GM12878 (cell line): ENCODE results near the gene RCN1. TPM values are rescaled to one million over a fixed set of nuclear protein-coding genes. Genes with fewer than 3 reads are reported as not detected.

ENCODE experiments used
- ATAC-seq: fragments of 200-7000 bp; cut with Tn5 transposase; 3 replicates; pipeline ENCODE4 v1.9.1; 2020; ENCODE audit warnings: mild to moderate bottlenecking, moderate library complexity
- BruUV-seq: library from RNA; stranded (reverse); fragments of 400-500 nt; replicated peaks from 2 replicates; lab custom pipeline; 2021; lab: Mats Ljungman, UMichigan
- CTCF ChIA-PET: fragments of 300-600 bp; sonication (Branson Sonifier 250); formaldehyde crosslinking; extraction: SDS; loops from one replicate; lab custom pipeline; 2021; ENCODE audit warnings: inconsistent platforms; lab: Yijun Ruan, JAX
- POLR2A ChIA-PET: fragments of 350-600 bp; formaldehyde crosslinking; extraction: SDS; loops from one replicate; lab custom pipeline; 2021; ENCODE audit warnings: inconsistent platforms; lab: Charles Lee
- RAD21 ChIA-PET: fragments of 300-600 bp; sonication (Branson Sonifier 250); formaldehyde crosslinking; loops from one replicate; lab custom pipeline; 2023; ENCODE audit warnings: antibody characterized with exemption; ENCODE audit not compliant: unreplicated experiment; lab: Charles Lee
- SMC1A ChIA-PET: fragments of 300-600 bp; sonication (Branson Sonifier 250); formaldehyde crosslinking; loops from one replicate; lab custom pipeline; 2023; ENCODE audit not compliant: unreplicated experiment, uncharacterized antibody; lab: Charles Lee
- DNase-seq: peaks from one replicate; pipeline ENCODE4 v3.0.0-alpha.2; 2011; ENCODE audit warnings: low read depth, low spot score
- FAIRE-seq: peaks from 3 replicates; lab custom pipeline; 2011; peaks lifted over from hg19 to GRCh38; lab: Jason Lieb, UNC
- H2AFZ ChIP-seq: 2 replicates; pipeline ENCODE4 v1.6.0; 2011; ENCODE audit warnings: low read depth, low read length, control low read depth; ENCODE audit not compliant: control insufficient read depth
- H3K27ac ChIP-seq: 2 replicates; pipeline ENCODE4 v1.5.1; 2011; ENCODE audit warnings: control low read depth; ENCODE audit not compliant: control insufficient read depth, insufficient read depth
- H3K27me3 ChIP-seq, 2 experiments: replicated peaks in 1 of 2; 2 replicates each; pipeline versions ENCODE4 v1.6.0 to v1.6.1; 2011; ENCODE audit warnings: low read length in 1 of 2; ENCODE audit not compliant: control insufficient read depth in 2 of 2, insufficient read depth in 2 of 2
- H3K36me3 ChIP-seq, 2 experiments: 2 replicates each; pipeline ENCODE4 v1.5.1; 2011; ENCODE audit warnings: low read length in 1 of 2; ENCODE audit not compliant: control insufficient read depth in 2 of 2, insufficient read depth in 2 of 2
- H3K4me1 ChIP-seq: 2 replicates; pipeline ENCODE4 v1.6.1; 2011; ENCODE audit warnings: mild to moderate bottlenecking, low read length, moderate library complexity, mixed read lengths; ENCODE audit not compliant: control insufficient read depth, insufficient read depth
- H3K4me2 ChIP-seq: 2 replicates; pipeline ENCODE4 v1.6.0; 2011; ENCODE audit warnings: control low read depth; ENCODE audit not compliant: control insufficient read depth, insufficient read depth
- H3K4me3 ChIP-seq: fragments of 200-600 bp; sonication (generic); 2 replicates; pipeline ENCODE4 v1.5.1; 2016
- H3K79me2 ChIP-seq: 2 replicates; pipeline ENCODE4 v1.6.0; 2011; ENCODE audit warnings: low read length; ENCODE audit not compliant: control insufficient read depth, insufficient read depth
- H3K9ac ChIP-seq: 2 replicates; pipeline ENCODE4 v1.8.0; 2011; ENCODE audit warnings: low read length, control low read depth, mixed read lengths; ENCODE audit not compliant: control insufficient read depth, insufficient read depth
- H3K9me3 ChIP-seq: replicated peaks from 3 replicates; pipeline ENCODE4 v1.5.1; 2011; ENCODE audit warnings: mild to moderate bottlenecking, low read length; ENCODE audit not compliant: control insufficient read depth, insufficient read depth
- H4K20me1 ChIP-seq: 2 replicates; pipeline ENCODE4 v1.6.0; 2011; ENCODE audit not compliant: control insufficient read depth, insufficient read depth
- NR2C1 ChIP-seq: fragments of 450-650 bp; IDR thresholded peaks from 2 replicates; pipeline ENCODE4 v1.6.1; 2017; ENCODE audit warnings: antibody characterized with exemption, mild to moderate bottlenecking, moderate library complexity
- PML ChIP-seq: IDR thresholded peaks from 2 replicates; pipeline ENCODE4 v1.6.1; 2012; ENCODE audit warnings: low read length, inconsistent platforms
- WGBS: methylation state at CpG from one replicate; pipeline ENCODE4 v1.1.6; 2016; ENCODE audit warnings: low lambda C conversion rate; ENCODE audit not compliant: insufficient replicate concordance, insufficient coverage; ENCODE audit errors: missing lambda C conversion rate; 5-methylcytosine and 5-hydroxymethylcytosine counted together
- in situ Hi-C: fragments of 300-500 bp; cut with MboI; formaldehyde crosslinking; loops from 9 replicates; pipeline ENCODE4 v1.14.3; 2018; ENCODE audit warnings: mixed read lengths
- intact Hi-C: fragments of 100-400 bp; cut with micrococcal nuclease; formaldehyde crosslinking; loops from one replicate; pipeline ENCODE4 v1.14.2; 2022; ENCODE audit not compliant: unreplicated experiment
- polyA plus RNA-seq, 11 experiments: library from polyadenylated mRNA; depleted of rRNA in 4 of 11; unstranded in 6 of 11; stranded (reverse) in 5 of 11; fragments of >200 nt; fragmentation: Nextera tagmentation in 4 of 11; fragmentation: Illumina TruSeq in 1 of 11; extraction: Ambion mirVana in 4 of 11; extraction: Trizol in 1 of 11; gene quantifications; 1 replicate in 1 of 11; 2 replicates in 10 of 11; pipeline versions ENCODE4 v1.2.1 to v1.2.3, GENCODE V29; 2011 to 2016; ENCODE audit warnings: inconsistent platforms in 2 of 11, missing spikeins in 2 of 11, low read depth in 1 of 11
- total RNA-seq, 4 experiments: library from RNA; depleted of rRNA in 3 of 4; stranded (reverse); fragments of >200 nt in 3 of 4; fragmentation: Illumina TruSeq in 1 of 4; extraction: Trizol in 1 of 4; gene quantifications; 2 replicates each; pipeline versions ENCODE4 v1.2.1 to v1.2.3, GENCODE V29; 2013 to 2021
- TF ChIP-seq, protein P1 (sequence below): fragments of 450-650 bp; formaldehyde crosslinking; IDR thresholded peaks from 2 replicates; pipeline ENCODE4 v1.5.0; 2022; ENCODE audit warnings: mild to moderate bottlenecking, missing genetic modification characterization
- TF ChIP-seq, protein P2 (sequence below): fragments of 150-350 bp; IDR thresholded peaks from 2 replicates; pipeline ENCODE4 v1.6.1; 2014; ENCODE audit warnings: mild to moderate bottlenecking, low read depth, low read length
- TF ChIP-seq, protein P3 (sequence below), 3 experiments: IDR thresholded peaks in 2 of 3; conservative IDR thresholded peaks in 1 of 3; 2 replicates each; pipeline ENCODE4 v1.5.1; 2011; ENCODE audit warnings: low read depth in 3 of 3, low read length in 3 of 3, mild to moderate bottlenecking in 3 of 3, control low read depth in 2 of 3, moderate library complexity in 2 of 3, inconsistent platforms in 1 of 3, mixed read lengths in 1 of 3; ENCODE audit not compliant: control insufficient read depth in 2 of 3, insufficient read depth in 1 of 3; ENCODE audit errors: extremely low read depth in 1 of 3

Gene RCN1
- total and polyA plus RNA-seq, 10 of the 15 experiments (the other 5 are each of a cell fraction or from before 2014, with no cell fraction given) = 17.6 to 76.7 (median 56.4) TPM

DNA sequence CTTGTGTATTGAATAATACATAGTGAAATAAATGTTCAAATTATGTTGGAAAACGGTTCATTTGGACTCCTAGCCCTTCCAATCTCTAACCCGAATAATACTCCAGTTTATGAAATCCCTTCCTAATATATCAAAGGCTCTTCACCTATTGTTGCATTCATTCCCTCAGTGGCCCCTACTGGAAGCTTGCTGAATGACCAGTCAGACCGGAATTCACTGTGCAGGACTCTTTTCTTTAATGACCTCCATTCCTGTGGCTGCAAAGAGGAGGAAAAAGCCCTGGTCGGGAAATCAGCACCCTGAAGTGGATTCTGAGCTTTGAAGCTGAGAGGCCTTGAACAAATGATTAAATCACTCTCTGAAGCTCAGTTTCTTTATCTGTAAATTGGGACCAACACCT, 19.1 kb upstream of the RCN1 start:
- BruUV-seq = no TSS peak
- ATAC-seq = no peak

More for the DNA sequence above, 19.1 kb upstream of the RCN1 start:
- Histone ChIP-seq H3K4me2 (no peak overlapping the region), H3K9me3 (peaks cover under 1% of the 10 kb centered on the region; the same call in 2 of the 3 replicates), H3K27me3 (no peaks in the 10 kb centered on the region), H3K79me2 (no peaks in the 10 kb centered on the region), H4K20me1 (no peaks in the 10 kb centered on the region), H3K27ac (no peak overlapping the region), H3K4me3 (no peak overlapping the region), H3K9ac (no peak overlapping the region), H3K36me3 (no peaks in the 10 kb centered on the region), H2AFZ (no peak overlapping the region), H3K4me1 (peaks cover 5% of the 10 kb centered on the region)
- 18% methylated on average over 4 of the region's 4 CpGs for WGBS
- RAD21 ChIA-PET = no interaction called here
- CTCF ChIA-PET = interaction anchor here (0.8 to 2.3 kb wide), 3 partner anchors 8 to 19 kb away, joined by 3 to 10 read pairs (median 5); no protein-coding TSS in a partner anchor
- DNase-seq (no peak), FAIRE-seq (no peak)
- intact Hi-C loops = no loop called here
- in situ Hi-C loops = no loop called here
- SMC1A ChIA-PET = interaction anchor here (0.8 kb wide), 1 partner anchor 21 kb away, joined by 4 read pairs; no protein-coding TSS in a partner anchor
- TF ChIP-seq, protein P1, sequence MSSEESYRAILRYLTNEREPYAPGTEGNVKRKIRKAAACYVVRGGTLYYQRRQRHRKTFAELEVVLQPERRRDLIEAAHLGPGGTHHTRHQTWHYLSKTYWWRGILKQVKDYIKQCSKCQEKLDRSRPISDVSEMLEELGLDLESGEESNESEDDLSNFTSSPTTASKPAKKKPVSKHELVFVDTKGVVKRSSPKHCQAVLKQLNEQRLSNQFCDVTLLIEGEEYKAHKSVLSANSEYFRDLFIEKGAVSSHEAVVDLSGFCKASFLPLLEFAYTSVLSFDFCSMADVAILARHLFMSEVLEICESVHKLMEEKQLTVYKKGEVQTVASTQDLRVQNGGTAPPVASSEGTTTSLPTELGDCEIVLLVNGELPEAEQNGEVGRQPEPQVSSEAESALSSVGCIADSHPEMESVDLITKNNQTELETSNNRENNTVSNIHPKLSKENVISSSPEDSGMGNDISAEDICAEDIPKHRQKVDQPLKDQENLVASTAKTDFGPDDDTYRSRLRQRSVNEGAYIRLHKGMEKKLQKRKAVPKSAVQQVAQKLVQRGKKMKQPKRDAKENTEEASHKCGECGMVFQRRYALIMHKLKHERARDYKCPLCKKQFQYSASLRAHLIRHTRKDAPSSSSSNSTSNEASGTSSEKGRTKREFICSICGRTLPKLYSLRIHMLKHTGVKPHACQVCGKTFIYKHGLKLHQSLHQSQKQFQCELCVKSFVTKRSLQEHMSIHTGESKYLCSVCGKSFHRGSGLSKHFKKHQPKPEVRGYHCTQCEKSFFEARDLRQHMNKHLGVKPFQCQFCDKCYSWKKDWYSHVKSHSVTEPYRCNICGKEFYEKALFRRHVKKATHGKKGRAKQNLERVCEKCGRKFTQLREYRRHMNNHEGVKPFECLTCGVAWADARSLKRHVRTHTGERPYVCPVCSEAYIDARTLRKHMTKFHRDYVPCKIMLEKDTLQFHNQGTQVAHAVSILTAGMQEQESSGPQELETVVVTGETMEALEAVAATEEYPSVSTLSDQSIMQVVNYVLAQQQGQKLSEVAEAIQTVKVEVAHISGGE (CRISPR knock-in tag) = no peak
- TF ChIP-seq PML (no peak), NR2C1 (no peak)
- TF ChIP-seq, protein P2, sequence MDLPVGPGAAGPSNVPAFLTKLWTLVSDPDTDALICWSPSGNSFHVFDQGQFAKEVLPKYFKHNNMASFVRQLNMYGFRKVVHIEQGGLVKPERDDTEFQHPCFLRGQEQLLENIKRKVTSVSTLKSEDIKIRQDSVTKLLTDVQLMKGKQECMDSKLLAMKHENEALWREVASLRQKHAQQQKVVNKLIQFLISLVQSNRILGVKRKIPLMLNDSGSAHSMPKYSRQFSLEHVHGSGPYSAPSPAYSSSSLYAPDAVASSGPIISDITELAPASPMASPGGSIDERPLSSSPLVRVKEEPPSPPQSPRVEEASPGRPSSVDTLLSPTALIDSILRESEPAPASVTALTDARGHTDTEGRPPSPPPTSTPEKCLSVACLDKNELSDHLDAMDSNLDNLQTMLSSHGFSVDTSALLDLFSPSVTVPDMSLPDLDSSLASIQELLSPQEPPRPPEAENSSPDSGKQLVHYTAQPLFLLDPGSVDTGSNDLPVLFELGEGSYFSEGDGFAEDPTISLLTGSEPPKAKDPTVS = no peak
- TF ChIP-seq, protein P3, sequence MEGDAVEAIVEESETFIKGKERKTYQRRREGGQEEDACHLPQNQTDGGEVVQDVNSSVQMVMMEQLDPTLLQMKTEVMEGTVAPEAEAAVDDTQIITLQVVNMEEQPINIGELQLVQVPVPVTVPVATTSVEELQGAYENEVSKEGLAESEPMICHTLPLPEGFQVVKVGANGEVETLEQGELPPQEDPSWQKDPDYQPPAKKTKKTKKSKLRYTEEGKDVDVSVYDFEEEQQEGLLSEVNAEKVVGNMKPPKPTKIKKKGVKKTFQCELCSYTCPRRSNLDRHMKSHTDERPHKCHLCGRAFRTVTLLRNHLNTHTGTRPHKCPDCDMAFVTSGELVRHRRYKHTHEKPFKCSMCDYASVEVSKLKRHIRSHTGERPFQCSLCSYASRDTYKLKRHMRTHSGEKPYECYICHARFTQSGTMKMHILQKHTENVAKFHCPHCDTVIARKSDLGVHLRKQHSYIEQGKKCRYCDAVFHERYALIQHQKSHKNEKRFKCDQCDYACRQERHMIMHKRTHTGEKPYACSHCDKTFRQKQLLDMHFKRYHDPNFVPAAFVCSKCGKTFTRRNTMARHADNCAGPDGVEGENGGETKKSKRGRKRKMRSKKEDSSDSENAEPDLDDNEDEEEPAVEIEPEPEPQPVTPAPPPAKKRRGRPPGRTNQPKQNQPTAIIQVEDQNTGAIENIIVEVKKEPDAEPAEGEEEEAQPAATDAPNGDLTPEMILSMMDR (IDR thresholded peaks at IDR 0.05 in 2 of 3, conservative IDR thresholded peaks at IDR 0.05 in 1 of 3; ENCODE audit: control insufficient read depth in 2 of 3, extremely low read depth in 1 of 3, insufficient read depth in 1 of 3, low read depth in 3 of 3, low read length in 3 of 3) = peak in 2 of 3 experiments; percentile 7 to 15; a peak in 1 of 6 replicates
- POLR2A ChIA-PET = no interaction called here
